ENCODE measurements around the gene CAMKMT.

Gene CAMKMT

GRCh38 chr2:44743473-44743872, 381.7 kb downstream of the CAMKMT start:
- DNase-seq (ENCODE audit: low read depth) = no peak

GRCh38 chr2:44744961-44745892, 383.5 kb downstream of the CAMKMT start:
- DNase-seq (ENCODE audit: low read depth) = no peak

- DNase-seq (ENCODE audit: low read depth) = no peak
These were observed 384.4 kb downstream of the CAMKMT start for GRCh38 chr2:44745922-44746766.

- no peak for DNase-seq (ENCODE audit: low read depth)
These were observed 385.3 kb downstream of the CAMKMT start for GRCh38 chr2:44746856-44747615.

- no peak for DNase-seq (ENCODE audit: low read depth)
These were observed 386.0 kb downstream of the CAMKMT start for GRCh38 chr2:44747794-44748193.

- DNase-seq (ENCODE audit: low read depth) = no peak
These were observed 390.2 kb downstream of the CAMKMT start for GRCh38 chr2:44751754-44752479.

- no peak for DNase-seq (ENCODE audit: low read depth)
These were observed 391.0 kb downstream of the CAMKMT start for GRCh38 chr2:44752761-44753160.

- DNase-seq (ENCODE audit: low read depth) = no peak
These were observed 392.0 kb downstream of the CAMKMT start for GRCh38 chr2:44753552-44754285.

GRCh38 chr2:44758591-44758990, 396.8 kb downstream of the CAMKMT start:
- no peak for DNase-seq (ENCODE audit: low read depth)

- no peak for DNase-seq (ENCODE audit: low read depth)
These were observed 398.1 kb downstream of the CAMKMT start for GRCh38 chr2:44759823-44760222.

- DNase-seq (ENCODE audit: low read depth) = no peak
These were observed 401.6 kb downstream of the CAMKMT start for GRCh38 chr2:44763275-44763782.

GRCh38 chr2:44766220-44766619, 404.5 kb downstream of the CAMKMT start:
- no peak for DNase-seq (ENCODE audit: low read depth)

- DNase-seq (ENCODE audit: low read depth) = no peak
These were observed 405.0 kb downstream of the CAMKMT start for GRCh38 chr2:44766777-44767176.

GRCh38 chr2:44767691-44768090, 405.9 kb downstream of the CAMKMT start:
- no peak for DNase-seq (ENCODE audit: low read depth)

- no peak for DNase-seq (ENCODE audit: low read depth)
These were observed 406.9 kb downstream of the CAMKMT start for GRCh38 chr2:44768438-44769236.

- DNase-seq (ENCODE audit: low read depth) = no peak
These were observed 407.7 kb downstream of the CAMKMT start for GRCh38 chr2:44769349-44770011.

- DNase-seq (ENCODE audit: low read depth) = no peak
These were observed 408.8 kb downstream of the CAMKMT start for GRCh38 chr2:44770221-44771195.

- DNase-seq (ENCODE audit: low read depth) = no peak
These were observed 409.8 kb downstream of the CAMKMT start for GRCh38 chr2:44771522-44771921.

All from iris pigment epithelial cell (primary cell).